Stimulated activated CD8-positive, alpha-beta memory T cell treated with anti-CD3 and anti-CD28 coated beads, Interleukin-12 subunit alpha, Interleukin-12 subunit beta, amount 100 ng/mL, for 24 hours (primary cell): ENCODE data around the gene WNT1.

Experiments used
- DNase-seq: peaks from one replicate; pipeline ENCODE4 v3.0.0-alpha.2; 2020; ENCODE audit errors: extremely low read depth

WNT1 gene

GRCh38 chr12:48980953-48981756 is 3.0 kb downstream of the WNT1 start:
- DNase-seq: no peak

DNA sequence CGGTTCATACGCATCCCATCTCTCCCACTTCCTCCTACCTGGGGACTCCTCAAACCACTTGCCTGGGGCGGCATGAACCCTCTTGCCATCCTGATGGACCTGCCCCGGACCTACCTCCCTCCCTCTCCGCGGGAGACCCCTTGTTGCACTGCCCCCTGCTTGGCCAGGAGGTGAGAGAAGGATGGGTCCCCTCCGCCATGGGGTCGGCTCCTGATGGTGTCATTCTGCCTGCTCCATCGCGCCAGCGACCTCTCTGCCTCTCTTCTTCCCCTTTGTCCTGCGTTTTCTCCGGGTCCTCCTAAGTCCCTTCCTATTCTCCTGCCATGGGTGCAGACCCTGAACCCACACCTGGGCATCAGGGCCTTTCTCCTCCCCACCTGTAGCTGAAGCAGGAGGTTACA is 3.6 kb downstream of the WNT1 start:
- DNase-seq: no peak

DNA sequence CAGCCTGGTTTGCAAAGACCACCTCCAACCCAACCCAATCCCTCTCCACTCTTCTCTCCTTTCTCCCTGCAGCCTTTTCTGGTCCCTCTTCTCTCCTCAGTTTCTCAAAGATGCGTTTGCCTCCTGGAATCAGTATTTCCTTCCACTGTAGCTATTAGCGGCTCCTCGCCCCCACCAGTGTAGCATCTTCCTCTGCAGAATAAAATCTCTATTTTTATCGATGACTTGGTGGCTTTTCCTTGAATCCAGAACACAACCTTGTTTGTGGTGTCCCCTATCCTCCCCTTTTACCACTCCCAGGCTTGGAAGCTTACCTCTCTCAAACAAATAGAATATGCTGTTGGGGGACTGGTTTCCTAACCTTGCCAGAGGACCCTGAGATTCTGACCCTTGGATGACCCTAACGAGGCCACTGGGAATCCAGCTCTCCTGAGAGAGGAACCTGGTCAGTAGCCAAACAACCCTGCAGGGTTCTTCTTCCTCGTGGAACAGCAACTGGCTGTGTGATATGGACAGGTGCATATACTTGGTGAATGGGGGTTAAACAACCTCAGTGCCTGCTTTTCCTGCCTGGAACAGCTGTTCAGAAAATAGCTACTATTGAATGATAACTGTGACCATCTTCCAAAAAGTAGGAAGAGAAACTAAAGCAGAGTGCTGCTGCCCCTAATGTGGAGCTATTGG is 4.4 kb downstream of the WNT1 start:
- no peak for DNase-seq

DNA sequence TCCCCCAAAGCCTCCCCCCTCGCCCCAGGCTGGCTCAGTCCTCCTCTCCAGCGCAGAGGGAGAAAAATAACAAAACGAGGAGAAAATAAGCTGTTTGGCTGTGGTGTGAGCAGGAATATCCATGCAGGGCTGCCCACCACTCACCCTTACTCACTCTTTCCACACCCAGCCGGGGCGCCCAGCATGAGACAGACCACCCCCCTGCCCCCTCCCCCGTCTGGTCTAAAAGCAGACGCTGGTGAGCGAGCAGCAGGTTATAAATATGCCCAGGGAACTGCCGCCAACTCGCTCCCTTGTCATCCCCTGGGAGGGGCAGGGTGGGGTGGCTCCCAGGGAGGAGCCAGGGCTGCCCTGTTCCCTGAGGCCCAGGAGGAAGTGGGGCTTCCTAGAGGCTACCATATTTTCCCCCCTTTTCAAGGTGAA is 7.4 kb downstream of the WNT1 start:
- no peak for DNase-seq

GRCh38 chr12:48985901-48986300 is 7.8 kb downstream of the WNT1 start:
- DNase-seq: no peak

DNA sequence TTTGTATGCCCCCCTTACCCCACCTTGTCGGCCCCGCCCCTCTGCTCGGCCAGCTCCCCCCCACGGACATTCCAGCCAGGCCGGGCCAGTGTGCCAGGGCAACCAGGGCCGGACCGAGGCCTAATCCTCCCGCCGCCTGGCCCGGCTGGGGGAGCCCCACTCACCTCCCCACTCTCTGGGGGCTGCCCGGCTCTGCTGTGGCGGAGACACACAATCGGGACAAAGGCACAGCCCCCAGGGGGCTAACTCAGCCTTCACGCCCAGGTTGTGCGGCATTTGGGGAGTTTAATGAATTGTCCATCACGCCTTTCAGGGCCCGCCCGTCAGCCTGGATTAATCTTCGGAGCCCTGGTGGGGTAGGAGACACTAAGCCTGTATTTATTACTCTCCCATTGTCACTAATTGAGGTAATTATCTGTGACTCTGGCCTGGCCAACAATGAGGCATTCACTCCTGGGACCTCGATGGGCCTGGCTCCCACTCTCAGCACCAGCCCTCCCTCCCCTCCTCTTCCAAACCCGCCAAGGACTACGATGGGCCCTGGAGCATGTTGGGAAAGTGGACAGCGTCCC is 8.7 kb downstream of the WNT1 start:
- DNase-seq: no peak

- no peak for DNase-seq
Measured at GRCh38 chr12:48988030-48988649, 10.0 kb downstream of the WNT1 start.

GRCh38 chr12:48990552-48990951 is 12.4 kb downstream of the WNT1 start:
- DNase-seq: no peak

DNA sequence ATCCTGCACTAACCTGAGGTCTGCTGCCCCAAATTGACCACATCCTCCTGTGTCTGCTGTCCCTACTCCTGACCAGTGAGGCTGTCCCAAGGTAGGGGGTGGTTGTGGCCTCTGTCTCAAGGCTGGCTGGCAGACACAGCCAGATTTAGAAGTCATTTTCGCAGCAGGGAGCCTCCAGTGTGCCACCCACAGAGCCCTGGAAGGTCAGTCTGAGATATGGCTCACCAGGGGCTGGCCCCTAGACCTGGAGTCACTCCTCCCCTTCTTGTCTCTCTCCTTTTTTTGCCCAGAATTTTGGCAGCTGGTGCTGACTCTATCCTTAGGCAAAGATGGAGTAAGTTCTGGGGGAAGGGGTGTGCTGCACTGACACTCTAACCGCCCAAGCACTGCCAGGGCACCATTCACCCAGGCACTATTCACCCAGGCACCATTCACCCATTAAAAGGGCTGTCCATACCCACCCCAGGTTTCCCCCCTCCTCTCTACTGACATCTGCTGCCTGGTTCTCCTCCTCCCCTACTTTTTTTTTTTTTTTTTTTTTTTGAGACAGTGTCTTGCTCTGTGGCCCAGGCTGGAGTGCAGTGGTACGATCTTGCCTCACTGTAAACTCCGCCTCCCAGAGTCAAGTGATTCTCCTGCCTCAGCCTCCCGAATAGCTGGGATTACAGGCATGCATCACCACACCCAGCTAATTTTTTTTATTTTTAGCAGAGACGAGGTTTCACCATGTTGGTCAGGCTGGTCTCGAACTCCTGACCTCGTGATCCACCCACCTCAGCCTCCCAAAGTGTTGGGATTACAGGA is 13.3 kb downstream of the WNT1 start:
- no peak for DNase-seq

- no peak for DNase-seq
Measured at GRCh38 chr12:48993787-48994186, 15.7 kb downstream of the WNT1 start.

DNA sequence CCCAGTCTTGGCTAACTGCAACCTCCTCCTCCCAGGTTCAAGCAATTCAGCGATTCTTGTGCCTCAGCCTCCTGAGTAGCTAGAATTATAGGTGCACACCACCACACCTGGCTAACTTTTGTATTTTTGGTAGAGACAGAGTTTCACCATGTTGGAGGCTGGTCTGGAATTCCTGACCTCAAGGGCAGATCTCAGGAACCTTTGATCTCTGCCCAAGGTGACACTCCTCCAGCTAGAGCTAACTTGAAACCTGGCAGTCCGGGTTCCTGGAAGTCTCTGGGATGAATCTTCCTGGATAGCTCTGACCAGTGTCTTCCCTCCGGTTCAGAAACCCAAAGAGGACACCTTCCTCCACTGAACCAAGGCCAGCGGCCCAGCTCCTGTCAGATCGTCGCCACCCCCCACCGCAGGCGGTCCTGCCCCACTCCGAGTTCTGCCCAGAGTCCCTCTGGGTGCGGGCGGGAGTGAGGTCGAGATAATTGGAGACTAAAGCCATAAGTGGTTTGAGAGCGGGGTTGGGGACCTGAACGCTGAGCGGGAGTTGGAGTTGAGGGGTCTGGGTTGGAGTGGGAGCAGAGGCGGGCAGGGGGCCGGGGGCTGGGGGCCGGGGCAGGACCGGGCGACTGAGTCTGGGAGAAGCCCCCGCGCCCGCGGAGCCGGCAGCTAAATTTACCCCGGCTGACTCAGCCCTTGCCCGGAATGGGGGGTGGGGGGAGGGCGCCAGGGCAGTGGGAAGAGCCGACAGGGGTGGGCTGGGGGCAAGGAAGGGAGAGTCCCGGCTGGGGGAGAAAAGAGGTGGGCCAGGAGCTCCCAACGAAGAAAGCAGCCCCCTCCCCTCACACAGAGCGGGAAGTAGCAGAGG is 16.3 kb downstream of the WNT1 start:
- DNase-seq: no peak

GRCh38 chr12:48995086-48995879 is 17.2 kb downstream of the WNT1 start:
- DNase-seq: no peak

DNA sequence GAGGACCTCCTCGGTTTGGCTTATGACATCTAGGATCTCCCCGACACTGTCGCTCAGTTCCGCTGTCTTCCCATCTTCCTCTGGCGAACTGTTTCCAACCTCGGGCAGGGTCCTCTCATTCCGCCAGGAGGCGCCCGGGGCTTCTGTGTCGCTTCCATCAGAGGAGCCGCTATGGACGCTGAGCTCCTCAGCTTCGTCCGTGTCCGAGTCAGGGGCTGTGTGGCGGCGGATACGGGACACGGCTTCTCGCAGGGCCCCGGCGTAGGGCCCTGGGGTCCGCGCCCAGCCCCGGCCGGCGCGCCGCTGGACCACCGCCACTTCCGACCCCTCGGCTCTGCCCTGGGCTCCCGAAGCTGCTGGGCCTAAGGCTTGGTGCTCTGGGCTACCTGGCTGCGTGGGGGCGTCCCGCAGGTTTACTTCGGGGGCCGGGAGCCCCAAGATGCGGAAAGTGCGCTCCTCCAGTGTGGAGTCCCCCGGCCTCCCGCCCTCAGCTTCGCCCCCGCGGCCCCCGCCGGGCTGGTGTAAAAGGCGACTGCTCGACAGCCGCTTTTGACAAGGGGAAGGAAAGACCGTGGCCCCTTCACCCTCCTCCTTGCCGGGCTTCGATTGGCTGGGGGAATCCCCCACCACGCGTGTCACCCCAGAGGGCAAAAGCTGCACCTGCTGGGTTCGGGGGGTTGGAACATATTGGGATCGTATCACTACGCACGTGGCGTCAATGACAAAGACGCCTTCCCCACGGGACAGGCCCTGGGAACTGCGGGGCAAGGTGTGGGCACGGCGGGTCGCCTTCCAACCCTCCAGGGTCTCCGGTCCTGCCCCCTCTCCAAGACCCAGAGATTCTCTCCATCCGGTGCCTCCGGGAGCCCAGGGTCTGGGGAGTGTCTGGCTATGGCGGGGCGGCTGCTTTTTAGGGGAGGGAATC is 18.9 kb downstream of the WNT1 start:
- DNase-seq: no peak

DNA sequence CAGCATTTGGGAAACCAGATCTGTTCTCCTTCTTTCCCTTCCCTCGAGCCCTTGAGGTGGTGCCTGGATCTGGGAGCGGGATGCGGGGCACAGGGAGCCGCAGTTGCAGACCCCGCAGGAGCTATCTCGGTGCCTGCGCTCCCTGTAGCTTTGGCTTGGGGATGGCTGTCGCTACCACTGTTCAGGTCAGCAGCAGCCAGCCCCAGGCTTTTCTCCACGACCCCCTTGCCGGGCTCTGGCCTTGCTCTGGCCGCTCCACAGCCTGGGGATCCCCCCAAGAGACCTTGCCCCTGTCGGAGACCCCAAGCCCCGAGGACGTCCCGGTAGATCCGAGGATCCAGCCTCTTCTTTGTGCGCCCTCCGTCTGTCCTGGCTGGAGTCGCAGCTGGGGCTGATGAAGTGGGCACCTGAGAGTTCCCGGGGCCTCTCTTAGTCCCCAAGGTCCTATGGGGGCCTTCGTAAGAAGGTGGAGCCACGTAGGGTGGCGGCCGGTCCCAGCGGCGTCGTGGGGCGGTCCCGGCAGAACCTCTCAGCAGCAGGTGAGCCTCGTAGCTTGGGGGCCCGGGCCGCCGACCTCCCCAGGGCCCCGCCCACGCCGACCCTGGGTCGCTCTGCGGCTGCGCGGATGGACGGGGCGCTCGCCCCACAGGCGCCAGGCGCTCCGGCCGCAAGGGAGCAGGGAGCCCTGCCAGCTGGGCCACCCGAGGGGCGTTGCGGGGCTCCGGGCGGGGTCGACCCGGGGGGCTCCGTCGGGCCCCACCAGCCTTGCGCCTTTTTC is 19.8 kb downstream of the WNT1 start:
- no peak for DNase-seq

- no peak for DNase-seq
Measured at GRCh38 chr12:48998497-48999353, 20.6 kb downstream of the WNT1 start.

DNA sequence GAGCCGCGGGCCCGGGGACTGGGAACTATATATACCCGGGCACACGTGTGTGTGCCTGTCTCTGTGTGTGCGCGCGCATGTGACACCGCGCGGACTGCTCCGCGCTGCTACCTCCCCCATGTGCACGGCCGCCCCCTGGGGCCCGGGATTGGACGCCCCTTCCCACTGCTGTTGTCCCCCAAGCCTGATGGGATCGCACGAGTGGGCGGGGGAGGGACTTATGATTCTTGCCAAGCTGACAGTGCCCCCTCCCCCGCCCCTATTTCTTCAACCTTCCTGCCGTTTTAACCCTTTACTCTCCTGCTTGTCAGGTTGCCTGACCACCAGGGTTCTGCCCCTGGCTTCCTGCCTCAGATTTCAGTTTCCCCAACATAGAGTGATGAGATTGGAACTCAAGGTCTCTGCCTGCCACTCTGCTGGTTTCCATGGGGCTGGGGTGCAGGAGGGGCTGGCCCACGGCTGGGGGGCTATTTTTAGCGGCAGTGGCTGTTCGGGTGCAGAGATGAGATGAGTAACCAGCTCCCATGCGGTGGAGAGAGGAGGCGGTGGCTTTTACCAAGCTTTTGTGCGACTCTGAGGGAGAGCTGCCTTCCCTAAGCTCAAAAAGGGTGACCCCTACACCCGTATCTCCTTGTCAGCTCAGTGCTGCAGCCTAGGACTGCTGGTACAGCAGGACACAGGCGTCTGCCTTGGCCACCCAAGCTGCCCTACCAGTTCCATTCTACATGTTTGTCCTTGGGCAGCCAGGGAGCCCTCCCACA is 21.4 kb downstream of the WNT1 start, which contains the start of gene DDN:
TSS of gene DDN (minus strand) at position 5 of the 761 bp plus-strand sequence. CDS start 88 bp downstream, outside the sequence.
- DNase-seq: no peak
